Parathyroid adenoma (tissue), 2 donors: ENCODE results near the gene SIX3.

ENCODE experiments used
- H2AFZ ChIP-seq: fragments of 300-600 bp; sonication (generic); one replicate; pipeline ENCODE4 v1.7.0; 2017; ENCODE audit warnings: antibody characterized with exemption, mild to moderate bottlenecking
- H3K27ac ChIP-seq: fragments of 300-600 bp; sonication (generic); one replicate; pipeline ENCODE4 v1.7.0; 2017
- H3K27me3 ChIP-seq: fragments of 300-600 bp; sonication (generic); one replicate; pipeline ENCODE4 v1.7.0; 2017; ENCODE audit warnings: low read length; ENCODE audit not compliant: control insufficient read depth, insufficient read depth
- H3K36me3 ChIP-seq: fragments of 300-600 bp; sonication (generic); one replicate; pipeline ENCODE4 v1.7.0; 2017; ENCODE audit warnings: low read length; ENCODE audit not compliant: control insufficient read depth, insufficient read depth
- H3K4me1 ChIP-seq: fragments of 300-600 bp; sonication (generic); one replicate; pipeline ENCODE4 v1.7.0; 2017; ENCODE audit warnings: control low read depth
- H3K4me2 ChIP-seq: fragments of 300-600 bp; sonication (generic); one replicate; pipeline ENCODE4 v1.7.0; 2017; ENCODE audit warnings: low read length
- H3K4me3 ChIP-seq: fragments of 300-600 bp; sonication (generic); one replicate; pipeline ENCODE4 v1.7.0; 2017; ENCODE audit warnings: low read depth, low read length
- H3K79me2 ChIP-seq: fragments of 300-600 bp; sonication (generic); one replicate; pipeline ENCODE4 v1.7.0; 2017; ENCODE audit warnings: control low read depth
- H3K9ac ChIP-seq: fragments of 300-600 bp; sonication (generic); one replicate; pipeline ENCODE4 v1.7.0; 2017; ENCODE audit warnings: mild to moderate bottlenecking
- H3K9me3 ChIP-seq: fragments of 300-600 bp; sonication (generic); one replicate; pipeline ENCODE4 v1.7.0; 2017; ENCODE audit warnings: low read length; ENCODE audit not compliant: control insufficient read depth
- TF ChIP-seq, protein P1 (sequence below): fragments of 300-600 bp; sonication (generic); IDR thresholded peaks from one replicate; pipeline ENCODE4 v1.7.0; 2017; ENCODE audit warnings: antibody characterized with exemption, mild to moderate bottlenecking
- donor health status: primary hyperparathyroidism.

Gene SIX3

DNA sequence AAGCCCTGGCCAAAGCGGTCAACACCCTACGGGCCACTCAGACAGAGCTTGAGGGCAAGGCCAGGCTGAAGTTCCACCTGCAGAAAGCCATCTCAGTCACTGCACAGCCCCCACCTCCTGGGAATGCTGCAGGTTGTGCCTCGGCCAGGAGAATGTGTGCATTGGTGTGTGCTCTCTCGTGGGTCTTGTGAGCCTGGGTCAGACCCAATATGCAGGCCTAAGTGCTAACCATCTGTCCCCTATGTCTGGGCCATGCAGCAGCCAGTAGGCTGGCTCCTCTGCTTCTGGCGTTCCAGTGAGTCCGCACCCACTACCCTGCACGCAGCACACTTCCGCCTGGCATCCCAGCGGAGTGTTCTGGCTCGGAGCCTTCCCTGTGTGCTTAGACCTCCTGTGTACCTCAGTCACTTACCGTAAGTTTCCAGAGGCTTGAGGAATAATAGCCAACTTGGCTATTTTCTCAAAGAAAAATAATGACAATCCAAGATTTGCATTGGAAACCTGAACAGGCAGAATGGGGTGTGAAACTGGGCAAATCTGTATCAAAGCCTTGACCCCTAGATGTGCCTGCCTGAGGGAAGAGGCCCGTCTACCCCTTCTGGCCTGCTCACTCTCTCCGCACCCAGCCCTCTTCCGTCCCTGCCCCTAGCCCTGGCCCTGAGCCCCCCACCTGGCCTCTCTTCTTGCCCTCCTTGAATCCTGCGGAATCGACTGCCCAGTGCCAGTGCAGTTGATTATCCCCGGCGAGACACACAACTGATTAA lies 7.2 kb downstream of the SIX3 start:
- Histone ChIP-seq H3K27ac (no peak overlapping the region), H3K27me3 (no peaks in the 10 kb centered on the region), H3K9ac (no peak overlapping the region), H3K36me3 (no peaks in the 10 kb centered on the region), H2AFZ (no peak overlapping the region), H3K4me1 (peaks cover 3% of the 10 kb centered on the region), H3K4me2 (no peak overlapping the region), H3K9me3 (no peaks in the 10 kb centered on the region), H3K79me2 (no peaks in the 10 kb centered on the region), H3K4me3 (no peak overlapping the region)
- TF ChIP-seq, protein P1, sequence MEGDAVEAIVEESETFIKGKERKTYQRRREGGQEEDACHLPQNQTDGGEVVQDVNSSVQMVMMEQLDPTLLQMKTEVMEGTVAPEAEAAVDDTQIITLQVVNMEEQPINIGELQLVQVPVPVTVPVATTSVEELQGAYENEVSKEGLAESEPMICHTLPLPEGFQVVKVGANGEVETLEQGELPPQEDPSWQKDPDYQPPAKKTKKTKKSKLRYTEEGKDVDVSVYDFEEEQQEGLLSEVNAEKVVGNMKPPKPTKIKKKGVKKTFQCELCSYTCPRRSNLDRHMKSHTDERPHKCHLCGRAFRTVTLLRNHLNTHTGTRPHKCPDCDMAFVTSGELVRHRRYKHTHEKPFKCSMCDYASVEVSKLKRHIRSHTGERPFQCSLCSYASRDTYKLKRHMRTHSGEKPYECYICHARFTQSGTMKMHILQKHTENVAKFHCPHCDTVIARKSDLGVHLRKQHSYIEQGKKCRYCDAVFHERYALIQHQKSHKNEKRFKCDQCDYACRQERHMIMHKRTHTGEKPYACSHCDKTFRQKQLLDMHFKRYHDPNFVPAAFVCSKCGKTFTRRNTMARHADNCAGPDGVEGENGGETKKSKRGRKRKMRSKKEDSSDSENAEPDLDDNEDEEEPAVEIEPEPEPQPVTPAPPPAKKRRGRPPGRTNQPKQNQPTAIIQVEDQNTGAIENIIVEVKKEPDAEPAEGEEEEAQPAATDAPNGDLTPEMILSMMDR, result no peak

DNA sequence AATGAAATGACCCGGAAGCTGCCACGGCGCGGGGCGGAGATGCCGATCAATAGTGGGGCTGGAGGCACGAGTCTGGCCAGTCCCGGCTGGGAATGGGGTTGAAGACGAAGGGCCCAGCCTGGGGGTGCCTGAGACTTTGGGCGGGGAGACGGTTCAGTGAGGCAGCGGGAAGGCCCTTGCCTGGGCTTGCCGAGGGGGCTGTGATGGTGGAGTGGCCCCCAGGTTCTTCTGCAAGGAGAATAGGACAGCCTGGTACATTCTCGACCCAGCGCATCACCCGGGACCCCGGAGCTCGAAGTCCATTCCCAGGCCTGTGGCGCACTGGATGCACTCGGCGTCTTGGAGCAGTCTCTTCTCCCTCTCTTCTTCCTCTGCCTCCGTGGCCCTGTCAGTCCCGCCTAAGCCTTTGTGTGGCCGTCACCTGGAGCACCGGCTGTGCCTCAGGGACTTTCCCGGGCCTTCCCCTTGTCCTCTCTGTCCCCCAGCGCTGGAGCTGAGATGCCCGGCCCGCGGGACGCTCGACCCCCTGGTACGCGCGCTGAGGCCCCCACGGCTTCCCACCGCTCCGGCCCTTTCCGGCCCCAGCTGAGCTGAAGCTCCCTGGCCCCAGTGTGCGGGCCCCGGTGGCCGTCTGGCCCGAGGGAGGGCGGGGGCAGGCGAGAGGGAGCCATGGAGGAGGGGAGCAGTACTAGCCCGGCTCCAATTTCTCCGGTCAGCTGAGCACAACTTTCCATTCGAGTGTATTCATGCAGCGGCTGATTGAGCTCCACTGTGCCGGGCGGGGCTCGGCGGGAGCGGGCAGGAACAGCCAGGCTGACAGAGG lies 8.0 kb downstream of the SIX3 start:
- H3K4me2 ChIP-seq, result peak overlapping the region; percentile 21
- H3K9me3 ChIP-seq, result no peaks in the 10 kb centered on the region
- H3K9ac ChIP-seq, result no peak overlapping the region
- peak overlapping the region; percentile 70 for H2AFZ ChIP-seq
- no peaks in the 10 kb centered on the region for H3K36me3 ChIP-seq
- H3K79me2 ChIP-seq, result no peaks in the 10 kb centered on the region
- no peak overlapping the region for H3K4me3 ChIP-seq
- TF ChIP-seq, protein P1, result no peak
- H3K27me3 ChIP-seq, result no peaks in the 10 kb centered on the region
- H3K4me1 ChIP-seq, result peaks cover 3% of the 10 kb centered on the region
- H3K27ac ChIP-seq, result no peak overlapping the region

DNA sequence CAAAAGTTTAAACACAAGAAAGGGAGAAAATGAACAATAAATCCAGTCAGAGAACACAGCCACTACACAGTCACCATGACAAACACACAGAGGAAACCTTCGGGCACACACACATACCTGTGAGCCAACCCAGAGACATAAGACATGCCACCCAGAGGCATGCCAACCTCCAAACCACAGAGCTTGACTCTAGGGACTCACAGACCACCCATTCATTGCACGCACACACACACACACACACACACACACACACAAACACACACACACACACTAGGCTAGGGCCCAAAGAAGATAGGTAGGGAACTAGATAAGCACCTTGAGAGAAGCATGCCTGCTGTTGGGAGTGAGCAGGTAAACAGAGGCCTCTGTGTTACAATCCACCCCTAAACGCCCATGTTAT lies 9.1 kb downstream of the SIX3 start:
- Histone ChIP-seq H2AFZ (no peak overlapping the region), H3K27ac (no peak overlapping the region), H3K9ac (no peak overlapping the region), H3K4me3 (no peak overlapping the region), H3K4me2 (no peak overlapping the region), H3K4me1 (peaks cover 11% of the 10 kb centered on the region), H3K36me3 (no peaks in the 10 kb centered on the region), H3K27me3 (no peaks in the 10 kb centered on the region), H3K9me3 (no peaks in the 10 kb centered on the region), H3K79me2 (no peaks in the 10 kb centered on the region)
- TF ChIP-seq, protein P1, result no peak

DNA sequence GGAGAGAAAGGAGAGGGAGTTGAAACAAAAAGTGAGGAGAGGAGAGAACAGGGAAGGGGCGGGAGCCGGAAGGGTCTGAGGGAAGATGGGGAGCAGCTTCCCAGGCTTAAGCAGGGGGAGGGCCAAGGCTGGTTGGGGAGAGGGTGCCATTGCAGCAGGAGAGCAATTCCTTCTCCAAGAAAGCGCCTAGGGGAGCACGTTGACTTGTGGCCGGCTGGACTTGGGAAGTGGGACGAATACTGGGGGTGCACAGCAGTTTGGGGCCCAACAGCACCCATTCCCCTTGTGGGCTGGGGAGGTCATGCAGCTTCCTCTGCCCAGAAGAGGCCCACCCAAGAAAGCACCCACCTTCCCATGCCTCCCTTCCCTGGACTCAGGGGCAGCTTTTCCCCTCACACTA lies 9.6 kb downstream of the SIX3 start:
- no peak overlapping the region for H3K4me3 ChIP-seq
- no peak overlapping the region for H3K9ac ChIP-seq
- H3K36me3 ChIP-seq, result no peaks in the 10 kb centered on the region
- H3K27ac ChIP-seq, result no peak overlapping the region
- H3K27me3 ChIP-seq, result no peaks in the 10 kb centered on the region
- TF ChIP-seq, protein P1, result no peak
- peaks cover 12% of the 10 kb centered on the region for H3K4me1 ChIP-seq
- no peak overlapping the region for H2AFZ ChIP-seq
- H3K79me2 ChIP-seq, result no peaks in the 10 kb centered on the region
- no peaks in the 10 kb centered on the region for H3K9me3 ChIP-seq
- no peak overlapping the region for H3K4me2 ChIP-seq
